HL-60 (cell line): Measurements from ENCODE around the gene PXDN.

Source experiments
- DNase-seq, 2 experiments: peaks; one replicate each; pipeline ENCODE4 v3.0.0-alpha.2; 2010 to 2020; ENCODE audit warnings: low read depth in 1 of 2, low spot score in 1 of 2
- H3K27ac ChIP-seq: fragments of 250-450 bp; sonication (Bioruptor Pico); replicated peaks from 2 replicates; pipeline ENCODE4 v1.5.1; 2020; ENCODE audit warnings: mild to moderate bottlenecking, moderate library complexity
- H3K27me3 ChIP-seq: fragments of 250-450 bp; sonication (Bioruptor Pico); 2 replicates; pipeline ENCODE4 v1.5.1; 2021; ENCODE audit warnings: mild to moderate bottlenecking, moderate library complexity; ENCODE audit not compliant: insufficient read depth, poor library complexity, severe bottlenecking
- H3K4me3 ChIP-seq: replicated peaks from 2 replicates; pipeline ENCODE4 v1.5.1; 2011; ENCODE audit warnings: mild to moderate bottlenecking, control low read depth, low read length; ENCODE audit not compliant: insufficient read depth
- CTCF ChIP-seq: IDR thresholded peaks from one replicate; pipeline ENCODE4 v1.5.1; 2011; ENCODE audit warnings: low read length, control low read depth, inconsistent platforms; ENCODE audit not compliant: insufficient read depth
- GABPA ChIP-seq: IDR thresholded peaks from 2 replicates; pipeline ENCODE4 v1.6.1; 2012; ENCODE audit warnings: low read depth
- POLR2AphosphoS5 ChIP-seq: IDR thresholded peaks from 2 replicates; pipeline ENCODE4 v1.6.1; 2012; ENCODE audit warnings: low read depth
- REST ChIP-seq: IDR thresholded peaks from 2 replicates; pipeline ENCODE4 v1.6.1; 2012; ENCODE audit warnings: low read depth; ENCODE audit not compliant: insufficient replicate concordance
- SPI1 ChIP-seq: IDR thresholded peaks from 2 replicates; pipeline ENCODE4 v1.6.1; 2012; ENCODE audit warnings: low read depth, mild to moderate bottlenecking, borderline replicate concordance

PXDN gene

GRCh38 chr2:1634681-1635341 lies 109.5 kb downstream of the PXDN start:
- Histone ChIP-seq H3K4me3 (no peak overlapping the region), H3K27ac (no peak overlapping the region), H3K27me3 (no peaks in the 10 kb centered on the region)
- TF ChIP-seq REST (no peak), CTCF (no peak), POLR2AphosphoS5 (no peak), SPI1 (no peak), GABPA (no peak)
- DNase-seq, result no peak

- Histone ChIP-seq H3K4me3 (no peak overlapping the region), H3K27me3 (no peaks in the 10 kb centered on the region), H3K27ac (no peak overlapping the region)
- TF ChIP-seq SPI1, result no peak
- TF ChIP-seq POLR2AphosphoS5, result no peak
- TF ChIP-seq REST, result no peak
- no peak for TF ChIP-seq GABPA
- no peak for TF ChIP-seq CTCF
- no peak for DNase-seq
Observed at GRCh38 chr2:1633936-1634587, 110.3 kb downstream of the PXDN start.

GRCh38 chr2:1633092-1633671 lies 111.1 kb downstream of the PXDN start:
- no peak for TF ChIP-seq REST
- no peak overlapping the region for H3K27ac ChIP-seq
- DNase-seq, result no peak
- H3K27me3 ChIP-seq, result no peaks in the 10 kb centered on the region
- no peak overlapping the region for H3K4me3 ChIP-seq
